Measurements from ENCODE around the gene SBK1. TPM values are rescaled to one million over a fixed set of nuclear protein-coding genes. Genes with fewer than 3 reads are reported as not detected.

SBK1 gene
- total and polyA plus RNA-seq, 2 of the 4 experiments (the other 2 are of a cell fraction), result under 0.01 to 0.05 TPM

- dilution Hi-C loops (cut with HindIII; ENCODE audit: low sequenced_read_pairs, unreplicated experiment) (no loop called here), in situ Hi-C loops (cut with MboI; ENCODE audit: low sequenced_read_pairs) (loop anchor here (10.0 kb wide), 1 partner anchor 59 kb away; no protein-coding TSS in a partner anchor), intact Hi-C loops (cut with micrococcal nuclease) (no loop called here)
- Histone ChIP-seq H3K9me3 (ENCODE audit: control insufficient read depth, insufficient read depth, low read length) (0 out of 2 replicates have a peak, but pooled peaks cover 3% of the 10 kb centered on the region), H2BK120ac (ENCODE audit: low read depth, low read length) (no peak overlapping the region), H3K56ac (ENCODE audit: extremely low read depth, insufficient read depth, low read length) (no peak overlapping the region), H2BK5ac (ENCODE audit: low read depth, low read length, poor library complexity, severe bottlenecking) (no peak overlapping the region), H4K20me1 (ENCODE audit: insufficient read depth, low read length) (no peaks in the 10 kb centered on the region), H3K79me1 (ENCODE audit: low read depth in 1 of 2, low read length in 2 of 2) (no peaks in the 10 kb centered on the region), H4K91ac (ENCODE audit: insufficient read depth, low read depth, low read length) (no peak overlapping the region), H3K4me2 (ENCODE audit: low read depth, low read length) (no peak overlapping the region), H4K5ac (ENCODE audit: low read depth, low read length) (no peak overlapping the region), H3K9me1 (ENCODE audit: insufficient read depth, low read length) (no peaks in the 10 kb centered on the region), H4K8ac (ENCODE audit: low read depth in 2 of 2, low read length in 2 of 2) (no peak overlapping the region), H2AK9ac (replicated peaks; ENCODE audit: low read depth, low read length, poor library complexity) (no peak overlapping the region), H3K27ac (ENCODE audit: insufficient read depth, low read length) (no peak overlapping the region), H3K4me1 (ENCODE audit: control insufficient read depth, insufficient read depth, low read length) (no peaks in the 10 kb centered on the region), H3K9ac (ENCODE audit: low read depth, low read length) (no peak overlapping the region), H3K18ac (ENCODE audit: low read depth, low read length) (no peak overlapping the region), H2AK5ac (ENCODE audit: low read depth, low read length) (no peak overlapping the region), H3K27me3 (ENCODE audit: control insufficient read depth, insufficient read depth, low read length) (peaks cover 35% of the 10 kb centered on the region), H3K36me3 (ENCODE audit: control insufficient read depth, insufficient read depth, low read length) (no peaks in the 10 kb centered on the region), H3K23ac (ENCODE audit: low read depth, low read length) (no peak overlapping the region), H3K4ac (ENCODE audit: low read depth, low read length) (no peak overlapping the region), H2BK15ac (ENCODE audit: low read depth, low read length) (no peak overlapping the region), H2AFZ (replicated peaks; ENCODE audit: low read length, poor library complexity) (no peak overlapping the region), H3K4me3 (ENCODE audit: insufficient read depth, low read depth, low read length) (no peak overlapping the region), H3K14ac (replicated peaks; ENCODE audit: low read depth, low read length) (no peak overlapping the region), H2BK20ac (ENCODE audit: low read depth, low read length) (no peak overlapping the region)
- DNase-seq, result no peak
- ChIA-PET CTCF (no interaction called here), POLR2A (ENCODE audit: unreplicated experiment) (no interaction called here)
- ATAC-seq (ENCODE audit: low read depth), result no peak
- BruUV-seq (replicated peaks), result no TSS peak
- 71% methylated on average over 2 of the region's 12 CpGs; no CpG with 5 or more reads in 1 of the 2 experiments for WGBS, 2 experiments (ENCODE audit: extremely low coverage in 2 of 2, insufficient read length in 1 of 2)
- no peak for TF ChIP-seq MAZ (IDR thresholded peaks at IDR 0.05; ENCODE audit: borderline replicate concordance, low read depth, low read length)
- no peak for TF ChIP-seq CTCF (conservative IDR thresholded peaks at IDR 0.05; ENCODE audit: low read depth, low read length)
- TF ChIP-seq SMC3 (IDR thresholded peaks at IDR 0.05; ENCODE audit: low read depth, low read length), result no peak
- no peak for TF ChIP-seq BHLHE40 (IDR thresholded peaks at IDR 0.05; ENCODE audit: low read depth, low read length)
- no peak for TF ChIP-seq MXI1 (IDR thresholded peaks at IDR 0.05; ENCODE audit: borderline replicate concordance, low read depth, low read length)
- no peak for TF ChIP-seq POLR2A (IDR thresholded peaks at IDR 0.05; ENCODE audit: low read depth, low read length)
- TF ChIP-seq RAD21 (IDR thresholded peaks at IDR 0.05; ENCODE audit: low read length), result no peak
- no peak for TF ChIP-seq CHD1 (IDR thresholded peaks at IDR 0.05; ENCODE audit: low read depth, low read length)
- TF ChIP-seq RCOR1 (IDR thresholded peaks at IDR 0.05; ENCODE audit: insufficient replicate concordance, low read length), result no peak
- TF ChIP-seq NFE2L2 (IDR thresholded peaks at IDR 0.05; ENCODE audit: low read depth, low read length), result no peak
Observed at GRCh38 chr16:28255838-28256237, 36.5 kb upstream of the SBK1 start.

Measured in IMR-90 (cell line).